Posterior vena cava (tissue), 2 donors: ENCODE measurements around the gene SYNC. TPM values are rescaled to one million over a fixed set of nuclear protein-coding genes. Genes with fewer than 3 reads are reported as not detected.
"Not testable (repeated sequence)": the region's sequence is repeated elsewhere in the genome, so short reads cannot be mapped to it uniquely, and the experiment has no call there.

Experiments
- DNase-seq: peaks from one replicate; pipeline ENCODE4 v3.0.0-alpha.2; 2020; ENCODE audit warnings: low spot score
- intact Hi-C, 2 donors: fragments of 100-400 bp; cut with DNase I; formaldehyde crosslinking; loops; one replicate each; pipeline versions ENCODE4 v1.14.1 to v1.14.2; 2022 to 2023
- total RNA-seq, 2 donors: library from RNA; stranded (reverse); fragmentation: NEBNext Ultra II Directional; extraction: Animal tissue kit (Norgen Biotek cat#: 25700); gene quantifications; one replicate each; pipeline ENCODE4 v1.2.1, GENCODE V29; 2021
- donor health status: DM: yes; HTN: yes; CAD: no.
- donor health status: DM: yes; HTN: yes; CAD: no.

Gene SYNC
- total RNA-seq, 2 donors from 2014 or later = 57.5 to 102 TPM

- DNase-seq = no peak
- intact Hi-C loops = no loop called here
Observed at GRCh38 chr1:32651461-32652073, 51.0 kb downstream of the SYNC start.

GRCh38 chr1:32650752-32651460, 51.7 kb downstream of the SYNC start, which contains the start of gene RBBP4:
RBBP4 (plus strand) TSS chr1:32651208; CDS start chr1:32651307, 99 bp downstream.
- intact Hi-C loops = no loop called here
- peak; percentile 99 for DNase-seq

- intact Hi-C loops = no loop called here
- DNase-seq = peak; percentile 96
Observed at GRCh38 chr1:32650248-32650751, 52.3 kb downstream of the SYNC start, which contains the start of gene ZBTB8OS. ZBTB8OS (minus strand) TSS chr1:32650550; CDS start chr1:32650529, 21 bp downstream.

- intact Hi-C loops = no loop called here
- no peak for DNase-seq
Observed at GRCh38 chr1:32647308-32648134, 55.0 kb downstream of the SYNC start.

GRCh38 chr1:32644426-32644825, 58.1 kb downstream of the SYNC start:
- intact Hi-C loops = no loop called here
- no peak for DNase-seq

GRCh38 chr1:32642292-32642827, 60.2 kb downstream of the SYNC start:
- DNase-seq, intact Hi-C loops: not testable (repeated sequence)

- no peak for DNase-seq
- intact Hi-C loops = no loop called here
Observed at GRCh38 chr1:32639489-32640075, 63.0 kb downstream of the SYNC start.

- DNase-seq = no peak
- intact Hi-C loops = no loop called here
Observed at GRCh38 chr1:32636914-32637645, 65.5 kb downstream of the SYNC start.

- intact Hi-C loops = no loop called here
- DNase-seq = no peak
Observed at GRCh38 chr1:32635508-32636277, 66.9 kb downstream of the SYNC start.

GRCh38 chr1:32632829-32633228, 69.7 kb downstream of the SYNC start:
- DNase-seq = no peak
- intact Hi-C loops = no loop called here

GRCh38 chr1:32630173-32630572, 72.4 kb downstream of the SYNC start:
- intact Hi-C loops, DNase-seq: not testable (repeated sequence)

Other genes with a start within 250 kb of the SYNC start
- not detected for gene ZBTB8B, start 237.7 kb downstream of the SYNC start, total RNA-seq
- gene ZBTB8A, start 163.3 kb downstream of the SYNC start, total RNA-seq = 10 to 100 TPM; 10.4 TPM
- gene ZBTB8OS, start 52.2 kb downstream of the SYNC start, total RNA-seq = 10 to 100 TPM; 31.7 to 37.8 TPM
- gene RBBP4, start 51.6 kb downstream of the SYNC start, total RNA-seq = 100 to 1,000 TPM in 1 of 2 donors, 10 to 100 TPM in 1; 85.7 to 108 TPM
- 10 to 100 TPM; 74.2 to 85.5 TPM for gene YARS1, start 114.6 kb upstream of the SYNC start, total RNA-seq
- 10 to 100 TPM; 24.2 to 30.8 TPM for gene S100PBP, start 114.9 kb upstream of the SYNC start, total RNA-seq
- 1 to 10 TPM; 2.4 to 5.0 TPM for gene FNDC5, start 168.1 kb upstream of the SYNC start, total RNA-seq
- gene HPCA, start 183.7 kb upstream of the SYNC start, total RNA-seq = under 1 TPM in 1 of 2 donors, not detected in 1; 0.19 TPM
- gene TMEM54, start 198.6 kb upstream of the SYNC start, total RNA-seq = 10 to 100 TPM; 33.5 to 36.0 TPM